ENCODE data around the gene ACOXL. TPM values are rescaled to one million over a fixed set of nuclear protein-coding genes. Genes with fewer than 3 reads are reported as not detected.

ACOXL gene
- total RNA-seq, 2 experiments from 2014 or later: not detected

DNA sequence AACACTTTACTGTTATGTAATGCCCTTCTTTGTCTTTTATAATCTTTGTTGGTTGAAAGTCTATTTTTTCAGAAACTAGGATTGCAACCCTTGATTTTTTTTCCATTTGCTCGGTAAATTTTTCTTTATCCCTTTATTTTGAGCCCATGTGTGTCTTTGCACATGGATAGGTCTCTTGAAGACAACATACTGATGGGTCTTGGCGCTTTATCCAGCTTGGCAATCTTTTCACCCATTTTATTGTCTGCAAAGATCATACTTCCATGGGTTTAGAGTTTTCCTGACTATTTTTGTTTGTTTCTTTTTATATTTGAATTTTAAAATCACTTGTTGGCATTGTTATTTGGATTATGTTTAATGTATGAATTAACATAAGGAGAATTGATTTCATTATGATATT, 27.0 kb downstream of the ACOXL start:
- ATAC-seq (ENCODE audit: poor library complexity): no peak
- peaks cover 5 to 8% of the 10 kb centered on the region in 2 experiments for H3K9me3 ChIP-seq (ENCODE audit: control insufficient read depth in 1 of 2, insufficient read depth in 1 of 2, low read length in 2 of 2)
- H3K27ac Mint-ChIP-seq: no peak overlapping the region
- ChIA-PET POLR2A (no interaction called here), CTCF (no interaction called here)
- peaks cover 23% of the 10 kb centered on the region for H3K27me3 Mint-ChIP-seq
- no peaks in the 10 kb centered on the region for H3K4me1 Mint-ChIP-seq (ENCODE audit: low read depth)
- H3K9me3 Mint-ChIP-seq: no peaks in the 10 kb centered on the region
- no peaks in the 10 kb centered on the region for H3K36me3 ChIP-seq (ENCODE audit: insufficient read depth, low read length)
- H3K27me3 ChIP-seq (ENCODE audit: control insufficient read depth in 1 of 2, insufficient read depth in 2 of 2, low read length in 2 of 2): peaks cover 0 to 5% of the 10 kb centered on the region in 2 experiments
- no peaks in the 10 kb centered on the region for H3K4me1 ChIP-seq (ENCODE audit: insufficient read depth, low read length)
- no peak overlapping the region for H3K4me3 Mint-ChIP-seq
- TF ChIP-seq, protein P1, sequence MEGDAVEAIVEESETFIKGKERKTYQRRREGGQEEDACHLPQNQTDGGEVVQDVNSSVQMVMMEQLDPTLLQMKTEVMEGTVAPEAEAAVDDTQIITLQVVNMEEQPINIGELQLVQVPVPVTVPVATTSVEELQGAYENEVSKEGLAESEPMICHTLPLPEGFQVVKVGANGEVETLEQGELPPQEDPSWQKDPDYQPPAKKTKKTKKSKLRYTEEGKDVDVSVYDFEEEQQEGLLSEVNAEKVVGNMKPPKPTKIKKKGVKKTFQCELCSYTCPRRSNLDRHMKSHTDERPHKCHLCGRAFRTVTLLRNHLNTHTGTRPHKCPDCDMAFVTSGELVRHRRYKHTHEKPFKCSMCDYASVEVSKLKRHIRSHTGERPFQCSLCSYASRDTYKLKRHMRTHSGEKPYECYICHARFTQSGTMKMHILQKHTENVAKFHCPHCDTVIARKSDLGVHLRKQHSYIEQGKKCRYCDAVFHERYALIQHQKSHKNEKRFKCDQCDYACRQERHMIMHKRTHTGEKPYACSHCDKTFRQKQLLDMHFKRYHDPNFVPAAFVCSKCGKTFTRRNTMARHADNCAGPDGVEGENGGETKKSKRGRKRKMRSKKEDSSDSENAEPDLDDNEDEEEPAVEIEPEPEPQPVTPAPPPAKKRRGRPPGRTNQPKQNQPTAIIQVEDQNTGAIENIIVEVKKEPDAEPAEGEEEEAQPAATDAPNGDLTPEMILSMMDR (IDR thresholded peaks at IDR 0.05): no peak
- intact Hi-C loops (cut with DNase I, micrococcal nuclease): no loop called here
- no peaks in the 10 kb centered on the region for H3K36me3 Mint-ChIP-seq (ENCODE audit: low read depth)
- no peak for DNase-seq
- no peak overlapping the region for H3K27ac ChIP-seq (ENCODE audit: low read depth in 1 of 2, low read length in 2 of 2)
- no peak overlapping the region for H3K4me3 ChIP-seq (ENCODE audit: low read length)

- intact Hi-C loops (cut with DNase I, micrococcal nuclease): no loop called here
- DNase-seq (no peak), ATAC-seq (ENCODE audit: poor library complexity) (no peak)
- CTCF ChIA-PET: no interaction called here
- no peaks in the 10 kb centered on the region for H3K4me1 Mint-ChIP-seq (ENCODE audit: low read depth)
- H3K36me3 Mint-ChIP-seq (ENCODE audit: low read depth): no peaks in the 10 kb centered on the region
- H3K27ac Mint-ChIP-seq: no peak overlapping the region
- TF ChIP-seq, protein P1 (IDR thresholded peaks at IDR 0.05): no peak
- H3K27me3 Mint-ChIP-seq: peaks cover 9% of the 10 kb centered on the region
- Histone ChIP-seq H3K27me3 (ENCODE audit: control insufficient read depth in 1 of 2, insufficient read depth in 2 of 2, low read length in 2 of 2) (peaks cover 9 to 10% of the 10 kb centered on the region in 2 experiments), H3K36me3 (ENCODE audit: insufficient read depth, low read length) (no peaks in the 10 kb centered on the region), H3K9me3 (ENCODE audit: control insufficient read depth in 1 of 2, insufficient read depth in 1 of 2, low read length in 2 of 2) (peaks cover 0 to 7% of the 10 kb centered on the region in 2 experiments), H3K4me1 (ENCODE audit: insufficient read depth, low read length) (no peaks in the 10 kb centered on the region), H3K4me3 (ENCODE audit: low read length) (no peak overlapping the region), H3K27ac (ENCODE audit: low read depth in 1 of 2, low read length in 2 of 2) (no peak overlapping the region)
- H3K9me3 Mint-ChIP-seq: peaks cover 6% of the 10 kb centered on the region
- no peak overlapping the region for H3K4me3 Mint-ChIP-seq
- POLR2A ChIA-PET: no interaction called here
Measured at GRCh38 chr2:110764931-110765330, 32.6 kb downstream of the ACOXL start.

DNA sequence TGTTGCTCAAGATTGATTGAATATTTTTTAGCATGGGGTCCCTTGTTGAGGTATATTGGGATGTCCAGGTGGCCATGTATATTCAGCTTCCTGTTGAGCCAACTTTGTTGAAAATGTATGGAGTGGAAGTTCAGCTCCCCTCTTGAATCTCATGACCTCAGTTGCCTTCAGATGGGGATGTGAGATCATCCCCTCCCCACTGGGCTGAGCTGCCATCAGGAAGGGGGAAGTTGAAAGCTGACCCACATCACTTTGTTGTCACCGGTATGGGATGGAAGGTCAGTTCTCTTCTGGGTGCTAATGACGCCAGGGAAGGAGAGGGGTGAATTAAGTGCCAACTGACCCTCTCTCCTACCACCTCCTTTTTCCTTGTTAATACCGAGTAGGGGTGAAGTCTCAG, 33.9 kb downstream of the ACOXL start:
- no peak overlapping the region for H3K27ac Mint-ChIP-seq
- Histone ChIP-seq H3K27me3 (ENCODE audit: control insufficient read depth in 1 of 2, insufficient read depth in 2 of 2, low read length in 2 of 2) (peaks cover 9 to 10% of the 10 kb centered on the region in 2 experiments), H3K4me3 (ENCODE audit: low read length) (no peak overlapping the region), H3K9me3 (ENCODE audit: control insufficient read depth in 1 of 2, insufficient read depth in 1 of 2, low read length in 2 of 2) (peaks cover 0 to 3% of the 10 kb centered on the region in 2 experiments), H3K36me3 (ENCODE audit: insufficient read depth, low read length) (no peaks in the 10 kb centered on the region), H3K4me1 (ENCODE audit: insufficient read depth, low read length) (no peaks in the 10 kb centered on the region), H3K27ac (ENCODE audit: low read depth in 1 of 2, low read length in 2 of 2) (no peak overlapping the region)
- ChIA-PET CTCF (no interaction called here), POLR2A (no interaction called here)
- ATAC-seq (ENCODE audit: poor library complexity): no peak
- no peak for DNase-seq
- H3K36me3 Mint-ChIP-seq (ENCODE audit: low read depth): no peaks in the 10 kb centered on the region
- H3K9me3 Mint-ChIP-seq: peaks cover 6% of the 10 kb centered on the region
- TF ChIP-seq, protein P1 (IDR thresholded peaks at IDR 0.05): no peak
- H3K4me1 Mint-ChIP-seq (ENCODE audit: low read depth): no peaks in the 10 kb centered on the region
- peaks cover 9% of the 10 kb centered on the region for H3K27me3 Mint-ChIP-seq
- intact Hi-C loops (cut with DNase I, micrococcal nuclease): no loop called here
- H3K4me3 Mint-ChIP-seq: no peak overlapping the region

Data from CD4-positive, alpha-beta T cell (primary cell).